GM18873 (cell line): ENCODE results near the gene UGT2A1.

ENCODE experiments used
- ATAC-seq: cut with Tn5 transposase; IDR thresholded peaks from one replicate; pipeline ENCODE4 v1.9.1; 2021; ENCODE audit warnings: mild to moderate bottlenecking, moderate library complexity, moderate number of reproducible peaks; ENCODE audit not compliant: unreplicated experiment, low FRiP score

Gene UGT2A1

GRCh38 chr4:69591364-69591763, 61.7 kb downstream of the UGT2A1 start:
- no peak for ATAC-seq

DNA sequence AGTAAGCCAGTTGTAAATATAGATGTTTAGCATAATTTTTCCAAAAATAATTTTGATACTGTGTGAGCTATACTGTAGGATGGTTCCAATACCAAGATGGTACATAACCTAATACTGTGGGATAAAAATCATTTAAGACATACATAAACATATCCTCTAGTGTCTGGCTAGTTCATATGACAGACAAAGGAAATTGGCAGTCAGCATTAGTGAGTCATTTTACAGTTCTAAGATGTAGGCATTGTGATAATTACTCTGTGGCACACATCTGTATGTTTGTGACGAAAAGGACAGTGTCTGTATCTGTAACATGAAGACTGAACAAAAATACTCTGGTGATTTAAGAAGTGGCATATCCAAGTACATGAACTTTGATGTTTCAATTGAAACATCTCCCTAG, 63.2 kb downstream of the UGT2A1 start:
- ATAC-seq: no peak

DNA sequence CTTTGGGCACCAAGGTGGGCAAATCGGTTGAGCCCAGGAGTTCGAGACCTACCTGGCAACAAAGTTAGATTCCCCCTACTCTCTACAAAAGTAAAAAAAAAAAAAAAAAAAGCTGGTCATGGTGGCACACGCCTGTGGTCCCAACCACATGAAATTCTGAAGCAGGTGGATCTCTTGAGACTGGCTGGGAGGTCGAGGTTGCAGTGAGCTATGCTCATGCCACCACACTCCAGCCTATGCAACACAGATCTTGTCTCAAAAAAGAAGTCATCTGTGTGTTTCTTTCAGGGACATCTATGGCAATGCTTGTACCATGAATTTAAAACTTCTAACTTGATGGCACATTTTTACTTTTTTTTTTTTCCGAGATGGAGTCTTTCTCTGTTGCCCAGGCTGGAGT, 68.9 kb downstream of the UGT2A1 start:
- no peak for ATAC-seq

DNA sequence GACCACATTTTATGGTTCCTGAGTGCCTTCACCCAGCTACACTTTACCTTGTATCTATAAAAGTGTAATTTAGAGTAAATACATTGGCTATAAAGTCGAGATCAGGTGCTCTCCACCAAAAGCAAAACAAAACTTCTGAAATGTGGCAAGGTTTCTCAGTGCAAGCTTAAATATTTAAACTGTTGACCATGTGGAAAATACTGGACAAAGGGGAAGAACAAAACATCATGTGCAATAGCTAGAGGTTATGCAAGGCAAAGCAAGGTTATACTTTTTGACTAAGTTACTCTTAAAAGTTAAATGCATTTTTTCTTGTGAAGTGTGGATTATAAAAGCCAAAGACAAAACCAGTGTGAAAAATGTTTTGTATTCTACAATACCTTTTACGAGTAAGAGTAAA, 69.5 kb downstream of the UGT2A1 start:
- no peak for ATAC-seq

DNA sequence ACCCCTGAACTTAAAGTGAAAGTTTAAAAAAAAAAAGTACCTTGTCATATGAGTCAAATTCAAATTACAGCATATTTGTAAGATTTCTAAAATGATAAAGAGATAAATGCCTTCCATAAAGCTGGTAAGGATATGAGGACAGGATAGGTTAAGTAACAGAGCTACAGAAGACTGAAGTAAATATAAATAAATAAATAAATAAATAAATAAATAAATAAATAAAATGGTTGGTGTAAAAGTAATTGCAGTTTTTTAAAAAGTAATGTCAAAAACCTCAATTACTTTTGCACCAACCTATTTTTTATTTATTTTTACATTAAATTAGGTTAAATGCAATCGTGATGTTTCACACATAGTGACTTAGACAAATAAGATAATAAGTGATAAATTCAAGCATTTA, 75.8 kb downstream of the UGT2A1 start:
- no peak for ATAC-seq

- ATAC-seq: no peak
Measured at GRCh38 chr4:69576251-69576877, 76.7 kb downstream of the UGT2A1 start.

- ATAC-seq: no peak
Measured at GRCh38 chr4:69568787-69569186, 84.3 kb downstream of the UGT2A1 start.

- ATAC-seq: no peak
Measured at GRCh38 chr4:69563424-69563823, 89.6 kb downstream of the UGT2A1 start.

- ATAC-seq: no peak
Measured at GRCh38 chr4:69549651-69550050, 103.4 kb downstream of the UGT2A1 start.

GRCh38 chr4:69546134-69546765, 106.8 kb downstream of the UGT2A1 start:
- no peak for ATAC-seq
